ENCODE measurements around the gene TLX2.

TLX2 gene

DNA sequence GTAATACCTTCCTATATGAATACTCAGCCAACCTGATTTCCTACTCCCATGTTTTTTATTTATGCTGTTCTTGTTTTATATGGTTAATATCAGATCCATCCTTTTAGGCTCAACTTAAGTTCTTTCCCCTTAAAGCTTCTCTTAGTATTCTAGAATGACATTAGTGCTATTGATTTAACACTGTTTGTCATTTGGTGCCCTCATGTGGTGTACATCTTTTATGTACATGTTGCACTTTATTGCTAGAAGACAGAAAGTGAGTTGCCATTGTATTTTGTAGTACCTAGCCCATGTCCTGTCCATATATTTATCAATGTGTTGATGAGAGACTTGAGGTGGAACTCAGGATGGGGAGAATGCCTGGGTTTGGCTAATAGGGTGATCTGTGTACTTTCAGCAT, 18.0 kb downstream of the TLX2 start:
- DNase-seq (ENCODE audit: low spot score) = peak; percentile 50

DNA sequence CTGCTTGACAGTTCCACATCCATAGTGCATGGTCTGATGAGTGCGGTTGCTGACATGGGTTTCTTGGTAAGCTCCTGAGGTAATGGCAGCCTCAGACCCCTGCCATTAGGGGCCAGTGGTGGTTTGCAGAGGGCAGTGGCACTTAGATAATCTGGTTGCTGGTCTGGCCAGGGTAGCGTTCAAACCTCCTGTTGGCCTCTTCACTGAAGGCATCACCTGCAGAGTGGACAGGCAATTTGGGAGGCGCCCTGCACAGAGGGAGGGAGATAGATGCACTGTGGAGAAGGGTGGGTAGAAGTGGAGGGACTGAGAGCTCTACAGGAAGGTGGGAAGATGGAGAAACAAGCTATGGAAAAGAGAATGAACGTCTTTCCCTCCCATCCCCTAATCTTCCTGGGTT, 19.2 kb downstream of the TLX2 start:
- no peak for DNase-seq (ENCODE audit: low spot score)

DNA sequence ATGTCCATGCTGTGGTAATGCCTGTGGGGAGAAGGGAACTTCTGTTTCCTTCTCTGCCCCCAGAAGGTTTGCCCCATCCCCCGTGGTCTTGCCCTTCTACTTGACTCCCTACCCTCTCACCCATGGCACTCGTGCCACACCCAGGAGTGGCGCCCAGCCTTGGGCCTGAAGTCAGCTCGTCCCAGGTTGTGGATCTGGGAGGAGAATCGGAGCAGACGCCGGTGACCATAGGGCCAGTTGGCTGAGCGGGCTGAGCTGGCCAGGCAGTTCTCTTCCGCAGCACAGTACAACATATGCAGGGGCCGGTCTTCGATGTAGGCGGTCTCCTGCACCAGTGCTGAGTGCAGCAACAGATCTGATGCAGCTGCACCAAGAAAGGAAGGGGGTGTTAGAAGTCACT, 20.2 kb downstream of the TLX2 start:
- no peak for DNase-seq (ENCODE audit: low spot score)

DNA sequence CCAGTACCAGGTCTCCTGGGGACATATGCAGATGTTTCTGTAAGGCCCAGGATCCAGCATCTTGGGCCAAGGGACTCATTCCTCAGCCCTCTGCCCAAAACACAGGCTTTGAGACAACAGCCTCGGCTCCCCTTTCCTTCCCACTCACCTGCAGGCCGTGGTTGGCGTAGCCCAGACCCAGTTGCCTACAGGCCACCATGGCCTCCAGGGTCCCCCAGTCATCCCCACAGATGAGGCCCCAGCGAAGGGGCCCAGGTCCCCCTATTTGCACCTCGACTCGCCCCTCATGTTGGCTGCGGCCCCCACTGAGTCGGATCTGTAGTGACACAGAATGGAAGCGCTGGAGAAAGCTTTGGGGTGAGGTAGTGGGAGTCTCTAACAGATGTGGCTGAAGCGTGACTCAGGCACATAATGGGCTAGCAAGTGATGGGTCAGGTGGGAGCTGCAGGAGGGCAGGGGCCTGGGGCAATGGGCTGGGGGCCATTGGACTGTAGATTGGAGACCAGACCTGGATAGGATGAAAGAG, 21.3 kb downstream of the TLX2 start:
- DNase-seq (ENCODE audit: low spot score) = no peak

DNA sequence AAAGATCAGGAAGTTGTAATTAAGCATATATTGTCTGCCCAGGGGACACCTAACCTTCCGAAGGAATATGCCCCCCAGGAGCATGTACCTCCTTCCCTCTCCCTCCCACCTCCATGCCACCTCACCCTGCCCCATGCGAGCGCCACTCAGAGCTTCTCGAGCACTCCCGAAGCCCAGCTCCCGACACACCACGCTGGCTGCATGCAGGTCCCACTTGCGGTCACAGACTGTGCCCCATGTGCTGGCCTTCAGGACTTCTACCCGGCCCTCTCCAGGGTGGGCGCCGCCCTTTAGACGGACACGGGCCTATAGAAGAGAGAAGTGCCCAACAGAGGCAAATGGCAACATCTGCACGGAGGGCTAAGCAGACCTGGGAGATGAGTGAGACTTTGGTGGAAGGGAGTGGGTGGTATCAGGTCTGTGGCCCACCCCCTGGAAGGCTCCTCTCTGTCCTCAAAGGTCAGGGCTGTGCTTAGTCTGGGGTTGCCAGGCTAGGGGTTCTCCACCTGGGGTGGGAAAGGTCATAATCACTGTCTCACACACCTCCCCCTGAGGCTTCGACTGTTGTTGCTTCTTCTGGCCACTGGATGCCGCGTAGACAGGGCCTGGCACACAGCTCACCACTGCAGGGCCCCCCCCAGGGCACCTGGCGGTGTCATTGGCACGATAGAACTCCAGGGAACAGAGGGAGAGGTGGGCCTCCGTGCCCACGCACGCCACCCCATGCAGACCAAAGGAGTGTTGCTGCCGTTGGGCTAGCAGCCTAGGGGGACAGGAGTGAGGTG, 22.1 kb downstream of the TLX2 start:
- DNase-seq (ENCODE audit: low spot score) = no peak

DNA sequence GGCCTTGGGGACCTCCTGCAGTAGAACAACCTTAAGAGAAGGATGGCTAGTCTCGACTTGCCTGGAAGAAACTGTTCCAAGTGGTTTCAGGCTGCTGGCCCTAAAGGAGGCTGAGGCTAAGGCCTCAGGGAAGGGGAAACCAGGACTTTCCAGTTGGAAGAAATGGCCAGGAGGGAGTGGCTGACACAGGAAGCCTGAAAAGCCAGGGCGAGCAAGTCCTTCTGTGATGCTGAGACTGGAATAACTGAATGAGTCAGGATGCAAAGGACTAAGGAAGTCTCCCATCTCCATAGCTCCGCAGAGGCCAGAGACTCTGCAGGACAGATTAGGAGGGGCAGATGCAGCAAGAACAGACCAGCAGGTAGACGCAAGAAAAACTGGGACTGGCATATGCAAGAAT, 22.9 kb downstream of the TLX2 start:
- no peak for DNase-seq (ENCODE audit: low spot score)

DNA sequence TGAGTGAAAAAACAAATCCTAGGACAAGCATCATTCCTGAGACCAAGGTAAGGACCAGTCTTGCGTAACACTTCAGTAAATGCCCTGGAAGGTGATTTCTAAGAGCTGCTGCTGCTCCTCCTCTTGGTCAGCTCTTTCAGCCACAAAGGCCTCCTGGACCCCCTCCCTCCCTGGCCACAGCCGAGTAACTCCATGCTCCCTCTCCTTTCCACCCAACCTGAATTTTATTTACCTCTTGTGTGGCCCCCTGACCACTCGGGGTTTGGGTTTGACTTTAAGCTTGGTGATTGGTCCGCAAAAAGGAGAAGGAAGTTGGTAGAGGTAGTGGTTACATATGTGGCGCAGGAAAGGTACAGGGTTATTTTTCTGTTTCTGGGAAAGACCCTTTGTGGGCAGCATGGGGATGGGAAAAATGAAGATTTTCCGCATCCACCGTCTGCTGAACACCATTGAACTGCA, 24.7 kb downstream of the TLX2 start:
- DNase-seq (ENCODE audit: low spot score) = no peak

DNA sequence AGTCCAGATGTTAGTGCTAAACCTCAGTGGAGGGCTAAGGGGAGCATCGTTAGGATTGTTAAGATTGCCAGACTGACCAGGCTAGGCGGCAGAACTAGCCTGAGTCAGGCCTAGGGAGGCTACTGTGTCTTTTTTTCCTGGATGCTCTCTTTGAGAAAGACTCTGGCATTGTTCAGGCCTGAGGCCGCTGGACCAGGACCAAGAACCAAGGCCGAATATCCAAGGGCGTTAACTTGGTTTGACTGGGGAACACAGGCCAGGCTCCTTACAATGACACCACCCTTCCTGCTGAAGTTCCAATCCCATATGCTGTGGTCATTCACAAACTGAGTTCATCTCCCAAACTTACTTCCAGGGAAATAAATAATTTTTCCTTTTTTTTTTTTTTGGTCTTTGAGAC, 26.0 kb downstream of the TLX2 start:
- peak; percentile 49 for DNase-seq (ENCODE audit: low spot score)

DNA sequence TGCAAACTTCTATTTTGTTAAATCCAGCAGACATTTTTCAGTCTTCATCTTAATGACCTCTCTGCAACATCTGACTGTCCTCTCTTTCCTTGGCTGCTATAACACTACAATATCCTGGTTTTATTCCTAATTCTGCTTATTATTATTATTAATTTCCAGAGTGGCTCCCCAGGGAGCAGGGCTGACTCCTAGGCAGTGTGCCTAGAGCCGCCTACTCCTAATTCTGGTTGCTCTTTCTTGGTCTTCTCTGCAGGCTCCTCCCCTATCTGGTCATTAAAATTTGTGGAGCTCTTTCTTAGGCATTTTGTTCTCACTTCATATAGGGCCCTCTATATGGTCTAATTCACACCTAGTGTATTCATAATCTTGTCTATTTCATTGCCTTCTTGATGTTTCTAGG, 28.7 kb downstream of the TLX2 start:
- no peak for DNase-seq (ENCODE audit: low spot score)

DNA sequence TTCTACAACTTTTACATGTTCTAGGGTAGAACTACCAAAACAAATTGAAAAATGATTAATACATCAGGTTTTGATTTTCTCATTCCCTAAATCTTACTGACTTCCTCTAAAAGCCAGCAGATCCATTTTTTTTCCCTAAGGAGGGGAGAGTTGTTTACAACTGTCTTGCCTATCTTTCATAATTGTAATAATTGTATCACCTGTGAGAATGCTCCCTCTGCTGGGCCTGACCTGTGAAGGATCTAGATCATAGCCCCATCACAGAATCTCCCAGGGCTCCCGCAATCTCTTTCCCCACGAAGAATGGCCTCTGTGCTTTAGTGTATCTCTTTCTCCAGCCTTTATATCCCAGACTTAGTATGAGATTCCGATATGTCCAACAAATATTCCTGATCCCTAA, 30.4 kb downstream of the TLX2 start:
- DNase-seq (ENCODE audit: low spot score) = no peak

DNA sequence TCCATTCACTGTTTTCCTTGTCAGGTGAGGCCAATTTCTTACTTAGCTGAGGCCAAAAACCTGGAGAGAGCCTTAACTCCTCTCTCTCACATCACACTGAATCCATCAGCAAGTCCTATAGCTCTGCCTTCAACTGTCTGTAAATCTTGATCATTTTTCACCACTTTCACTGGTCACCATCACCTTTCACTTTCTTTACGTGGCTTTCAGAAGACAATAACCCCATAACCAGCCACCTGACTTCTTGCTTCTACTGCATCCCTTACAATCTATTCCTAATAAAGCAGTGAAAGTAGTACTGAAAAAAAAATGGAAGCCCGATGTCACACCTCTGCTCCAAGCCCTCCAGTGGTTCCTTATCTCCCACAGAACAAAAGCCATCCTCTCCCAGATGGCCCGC, 31.8 kb downstream of the TLX2 start:
- DNase-seq (ENCODE audit: low spot score) = no peak

DNA sequence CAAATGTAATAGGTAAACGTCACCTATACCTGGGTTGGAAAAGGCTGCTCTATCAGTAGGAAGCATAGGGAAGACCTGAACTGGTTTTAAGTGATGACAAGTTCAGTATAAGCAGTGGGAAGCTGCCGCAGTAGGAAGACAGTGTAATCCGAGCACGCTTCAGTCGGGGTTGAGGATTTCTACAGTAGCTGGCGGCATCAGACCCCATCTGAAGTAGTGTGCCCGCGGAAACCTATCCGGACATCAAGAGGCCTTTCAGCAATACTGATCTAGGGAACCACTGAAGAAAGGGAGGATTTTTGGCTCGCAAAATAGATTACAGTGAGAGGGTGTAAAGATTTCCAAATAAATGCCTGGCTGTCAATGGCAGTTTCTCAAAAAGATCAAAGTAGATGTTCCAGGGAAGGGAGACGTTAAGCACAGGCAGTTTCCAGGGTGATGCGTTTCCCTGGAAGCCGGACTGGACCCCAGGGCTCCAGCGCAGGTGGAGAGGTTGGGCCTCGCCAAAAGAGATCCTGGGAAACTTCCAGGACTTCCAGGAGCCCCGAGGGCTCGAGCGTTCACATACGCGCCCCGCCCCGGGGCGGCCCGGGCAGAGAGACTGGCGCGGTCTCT, 34.1 kb downstream of the TLX2 start:
- DNase-seq (ENCODE audit: low spot score) = no peak

DNA sequence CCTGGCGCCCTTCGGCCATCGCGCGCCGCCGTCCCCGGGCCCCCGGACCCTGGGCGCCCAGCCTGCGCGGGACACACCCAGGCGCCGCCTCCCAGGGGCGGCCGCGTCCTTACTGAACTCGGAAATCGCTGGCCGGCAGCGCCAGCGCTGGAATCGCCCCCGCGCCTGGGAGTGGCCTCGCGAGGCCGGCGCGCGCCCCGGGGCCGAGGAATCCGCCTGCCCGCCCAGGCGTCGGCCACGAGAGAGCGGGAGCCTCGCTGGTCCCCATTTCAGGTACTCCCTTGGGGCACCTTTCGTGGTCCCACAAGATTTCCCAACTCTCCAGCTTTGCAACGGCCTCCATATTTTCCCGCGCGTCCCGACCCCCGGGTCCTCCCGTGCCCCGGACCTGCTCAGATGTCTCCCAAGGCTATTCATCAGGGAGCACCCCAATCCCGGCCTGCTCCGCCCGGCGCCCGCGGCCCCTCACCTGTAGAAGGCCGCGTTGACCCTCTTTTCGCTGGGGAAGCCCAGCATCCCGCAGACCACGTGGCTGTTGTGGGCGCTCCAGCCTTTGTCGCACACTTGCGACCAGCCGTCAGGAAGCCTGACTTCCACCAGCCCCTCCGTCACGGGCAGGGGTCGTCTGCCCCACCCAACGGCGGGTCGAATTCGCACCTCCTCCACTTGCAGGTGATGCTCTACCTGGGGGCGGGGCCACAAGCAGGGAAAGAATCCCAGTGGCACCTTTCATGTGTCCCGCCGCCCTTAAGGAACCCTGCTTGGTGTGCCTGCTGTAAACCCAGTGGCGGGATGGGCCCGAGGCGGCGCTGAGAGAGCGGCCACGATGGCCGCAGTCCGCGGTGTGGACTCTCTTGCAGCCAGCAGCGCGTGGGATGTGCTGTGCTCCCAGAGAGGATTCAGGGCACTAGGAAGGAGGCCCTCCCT, 34.9 kb downstream of the TLX2 start:
- peak; percentile 91 for DNase-seq (ENCODE audit: low spot score)

DNA sequence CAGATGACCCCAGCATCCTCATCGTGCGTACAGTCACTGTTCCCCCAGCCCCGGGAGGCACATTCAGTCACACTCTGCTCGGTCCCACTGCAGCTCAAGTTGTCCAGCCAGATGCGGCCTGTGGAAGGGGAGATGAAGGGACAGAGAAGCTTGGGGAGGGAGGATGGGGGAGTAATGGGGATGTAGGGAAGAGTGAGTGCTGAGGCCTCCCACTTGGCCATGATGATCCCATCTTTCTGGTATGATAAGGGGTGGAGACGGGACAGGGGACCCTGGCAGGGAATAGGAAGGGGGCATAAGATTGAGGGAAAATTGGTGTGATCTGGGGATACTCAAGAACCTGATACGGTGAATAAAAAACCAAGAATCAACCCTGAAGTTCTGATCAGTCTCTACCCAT, 36.0 kb downstream of the TLX2 start:
- DNase-seq (ENCODE audit: low spot score) = no peak

DNA sequence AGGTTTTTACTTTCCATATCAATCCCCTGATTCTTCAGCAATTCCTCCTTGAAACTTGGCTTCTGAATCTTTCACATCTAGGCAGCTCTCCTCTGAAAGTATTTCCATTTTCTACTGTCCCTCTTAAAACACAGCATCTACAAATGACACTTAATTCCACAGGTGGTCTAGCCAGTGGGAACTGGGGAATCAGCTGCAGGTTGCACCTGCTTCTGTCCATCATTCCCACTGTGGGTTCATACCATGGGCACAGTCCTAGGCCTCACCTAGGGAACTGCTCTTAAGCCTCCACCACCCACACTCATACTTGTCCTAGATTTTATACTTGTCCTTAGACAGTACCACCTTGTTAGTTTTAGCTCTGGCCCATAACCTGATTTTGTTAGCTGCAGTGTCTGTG, 37.3 kb downstream of the TLX2 start:
- no peak for DNase-seq (ENCODE audit: low spot score)

DNA sequence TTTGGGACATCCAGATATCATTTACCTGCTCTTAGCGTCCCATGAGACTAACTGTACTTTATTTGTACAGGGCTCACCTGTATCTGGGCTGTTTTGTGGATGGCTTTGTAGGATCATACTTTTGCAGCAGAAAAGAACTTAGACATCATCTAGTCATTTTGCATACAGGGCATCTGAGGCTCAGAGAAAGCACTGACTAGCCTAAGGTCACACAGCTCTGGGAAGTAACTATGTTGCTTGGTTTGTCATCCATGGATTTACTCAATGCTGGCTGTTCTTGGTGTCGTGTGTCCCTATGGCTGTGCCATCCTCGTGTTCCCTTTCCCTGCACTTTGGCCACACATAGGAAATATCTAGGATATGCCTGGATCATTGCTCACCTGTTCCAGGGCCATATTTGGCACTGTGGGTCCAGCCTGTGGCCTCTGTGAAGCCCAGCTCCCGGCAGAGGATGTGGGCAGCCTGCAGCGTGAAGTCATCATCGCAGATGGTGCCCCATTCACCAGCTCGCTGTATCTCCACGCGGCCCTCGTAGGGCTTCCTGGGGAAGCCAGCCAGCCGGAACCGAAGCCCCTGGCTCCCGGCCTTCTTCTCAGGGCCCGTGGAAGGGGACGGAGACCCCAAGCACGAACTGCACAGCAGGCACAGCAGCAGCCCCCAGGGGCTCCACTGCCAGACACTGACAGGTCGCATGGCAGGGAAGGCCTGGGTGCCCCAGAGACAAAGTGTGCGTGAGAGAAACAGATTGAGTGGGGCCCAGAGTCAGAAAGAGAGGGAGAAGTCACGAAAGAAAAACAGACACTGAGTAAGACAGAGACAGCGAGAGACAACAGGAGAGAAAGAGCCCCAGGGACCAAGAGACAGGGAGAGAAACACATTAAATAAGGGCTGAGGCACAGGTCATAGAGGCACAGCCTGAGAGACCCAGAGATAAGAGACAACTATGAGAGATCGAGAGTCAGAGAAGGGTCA, 38.0 kb downstream of the TLX2 start:
- no peak for DNase-seq (ENCODE audit: low spot score)

DNA sequence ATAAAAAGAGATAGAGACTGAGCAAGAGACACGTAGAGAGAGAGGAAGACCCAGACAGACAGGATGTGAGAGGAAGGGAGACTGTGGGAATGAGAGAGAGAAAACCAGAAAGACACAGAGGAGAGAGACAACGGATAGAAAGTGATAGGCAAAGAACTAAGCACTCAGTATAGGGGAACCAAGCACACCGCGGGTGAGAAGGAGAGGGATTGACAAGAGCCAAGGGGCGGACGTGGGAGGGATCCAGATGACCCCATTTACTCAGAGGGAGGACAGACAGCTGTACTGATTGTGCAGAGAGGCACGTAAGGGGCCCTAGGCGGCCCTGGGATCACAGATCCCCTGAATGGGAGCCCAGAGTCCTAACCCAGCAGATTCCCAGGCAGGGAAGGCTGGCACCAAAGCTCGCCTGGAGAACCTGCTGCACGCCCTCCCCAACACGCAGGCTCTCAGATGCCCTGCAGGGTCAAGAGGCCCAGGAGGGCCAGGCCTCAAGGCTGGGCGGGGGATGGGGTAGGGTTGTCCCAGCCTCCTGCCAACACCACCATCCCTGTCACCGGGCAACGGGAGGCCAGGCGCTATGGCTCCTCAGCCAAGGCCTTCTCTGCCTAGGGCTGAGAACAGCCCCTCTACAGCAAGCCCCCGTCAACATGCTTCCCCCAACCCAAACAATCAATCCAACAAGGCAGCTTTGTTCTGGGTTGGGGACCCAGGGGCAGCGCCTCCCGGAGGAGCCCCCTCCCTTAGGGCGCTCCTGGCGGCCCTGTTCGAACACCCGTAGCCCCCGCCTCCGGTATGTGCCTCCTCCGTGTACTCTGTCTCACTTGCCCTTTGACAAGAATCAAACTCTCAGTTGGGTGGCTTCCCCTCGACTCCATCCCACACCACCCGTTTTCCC, 38.9 kb downstream of the TLX2 start:
- no peak for DNase-seq (ENCODE audit: low spot score)

DNA sequence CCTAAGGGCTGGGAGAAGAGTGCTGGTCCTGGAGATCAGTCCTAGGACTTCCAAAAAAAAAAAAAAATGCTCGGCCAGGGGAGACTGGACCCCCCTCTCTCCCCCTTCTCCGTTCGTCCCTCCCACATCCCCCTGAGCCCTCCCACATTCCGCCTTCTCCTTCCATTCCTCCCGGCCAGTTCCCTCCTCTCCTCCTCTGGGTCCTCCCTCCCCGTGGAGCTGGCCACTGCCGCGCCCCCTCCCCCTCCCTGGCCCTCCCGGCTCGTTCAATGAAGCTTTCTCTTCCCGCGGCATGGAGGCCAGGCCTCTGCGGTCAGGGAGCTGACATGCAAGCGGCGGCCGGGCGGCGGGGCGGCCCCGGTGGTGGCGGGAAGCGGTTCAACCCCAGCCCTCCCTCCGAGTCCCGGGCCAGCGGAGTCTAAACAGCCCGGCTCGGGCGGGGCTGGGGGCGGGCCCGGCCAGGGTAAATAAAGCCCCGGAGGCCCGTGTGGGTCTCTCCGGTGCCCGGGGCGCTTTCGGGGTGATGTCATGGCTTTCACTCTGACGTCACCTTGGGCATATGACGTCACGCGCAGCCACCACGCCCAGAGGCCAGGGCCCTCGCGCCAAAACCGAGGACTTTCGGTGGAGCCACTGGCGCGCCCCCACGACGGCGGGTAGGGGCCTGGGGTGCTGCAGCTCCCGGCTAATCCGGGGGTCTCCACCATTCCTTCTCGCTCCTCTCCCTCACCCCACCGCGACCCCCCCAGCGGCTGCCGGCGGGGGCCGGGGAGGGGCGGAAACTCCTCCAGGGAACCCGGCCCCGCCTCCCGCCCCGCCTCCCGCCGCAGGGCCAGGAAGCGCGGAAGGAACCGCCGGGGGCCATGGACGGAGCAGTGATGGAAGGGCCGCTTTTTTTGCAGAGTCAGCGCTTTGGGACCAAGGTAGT, 39.9 kb downstream of the TLX2 start, which contains the start of the genes DOK1 and LOXL3:
Gene DOK1, plus strand, starts transcription at position 829 of the 928 bp plus-strand sequence. Its CDS starts 35 bp downstream, at position 864.
Gene LOXL3, minus strand, starts transcription at position 51 of the 928 bp plus-strand sequence. CDS start 1,308 bp downstream, outside the sequence.
- DNase-seq (ENCODE audit: low spot score) = peak; percentile 95
